Measurements from ENCODE around the gene GH1.
"Not testable (repeated sequence)": the region's sequence is repeated elsewhere in the genome, so short reads cannot be mapped to it uniquely, and the experiment has no call there.

The GH1 gene

DNA sequence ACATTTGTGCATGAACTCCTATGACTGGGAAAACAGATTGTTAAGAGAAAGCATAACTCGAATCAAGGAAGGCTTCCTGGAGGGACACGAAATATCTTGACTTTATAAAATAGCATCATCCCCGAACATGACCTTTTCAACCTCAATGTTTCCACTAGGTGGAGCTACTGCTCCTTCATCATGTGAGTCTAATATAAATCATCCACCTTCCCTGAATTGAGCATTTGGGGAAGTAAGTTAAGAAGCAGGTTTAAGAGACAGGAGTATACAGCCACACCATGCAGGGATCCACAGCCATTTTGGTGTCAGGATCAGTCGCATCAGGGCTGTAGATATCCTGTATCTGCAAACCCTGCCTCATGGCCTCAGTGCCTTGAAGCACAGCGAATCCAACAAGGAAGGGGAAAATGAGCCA, 14.8 kb downstream of the GH1 start:
- H3K4me2 ChIP-seq (ENCODE audit: low read depth, low read length, poor library complexity, severe bottlenecking); H3K79me2 ChIP-seq (ENCODE audit: insufficient read depth, low read length); H3K9ac ChIP-seq (ENCODE audit: low read depth, low read length, poor library complexity, severe bottlenecking); H3F3A ChIP-seq (ENCODE audit: low read depth); H4K20me1 ChIP-seq (ENCODE audit: insufficient read depth, low read length, poor library complexity, severe bottlenecking); H3K9me2 ChIP-seq (replicated peaks; ENCODE audit: low read depth, low read length); H3K9me3 ChIP-seq (ENCODE audit: insufficient read depth, low read depth, low read length); H3K4me3 ChIP-seq (ENCODE audit: low read length, poor library complexity, severe bottlenecking); H3K36me3 ChIP-seq (ENCODE audit: insufficient read depth, low read length); H3K27me3 ChIP-seq (ENCODE audit: insufficient read depth, low read length, poor library complexity, severe bottlenecking); H3K4me1 ChIP-seq (ENCODE audit: insufficient read depth, low read length, poor library complexity, severe bottlenecking): not testable (repeated sequence)
- H2AFZ ChIP-seq (ENCODE audit: low read length): peak overlapping the region; percentile 56; the same call in 1 of the 2 replicates
- TF ChIP-seq, protein P1, sequence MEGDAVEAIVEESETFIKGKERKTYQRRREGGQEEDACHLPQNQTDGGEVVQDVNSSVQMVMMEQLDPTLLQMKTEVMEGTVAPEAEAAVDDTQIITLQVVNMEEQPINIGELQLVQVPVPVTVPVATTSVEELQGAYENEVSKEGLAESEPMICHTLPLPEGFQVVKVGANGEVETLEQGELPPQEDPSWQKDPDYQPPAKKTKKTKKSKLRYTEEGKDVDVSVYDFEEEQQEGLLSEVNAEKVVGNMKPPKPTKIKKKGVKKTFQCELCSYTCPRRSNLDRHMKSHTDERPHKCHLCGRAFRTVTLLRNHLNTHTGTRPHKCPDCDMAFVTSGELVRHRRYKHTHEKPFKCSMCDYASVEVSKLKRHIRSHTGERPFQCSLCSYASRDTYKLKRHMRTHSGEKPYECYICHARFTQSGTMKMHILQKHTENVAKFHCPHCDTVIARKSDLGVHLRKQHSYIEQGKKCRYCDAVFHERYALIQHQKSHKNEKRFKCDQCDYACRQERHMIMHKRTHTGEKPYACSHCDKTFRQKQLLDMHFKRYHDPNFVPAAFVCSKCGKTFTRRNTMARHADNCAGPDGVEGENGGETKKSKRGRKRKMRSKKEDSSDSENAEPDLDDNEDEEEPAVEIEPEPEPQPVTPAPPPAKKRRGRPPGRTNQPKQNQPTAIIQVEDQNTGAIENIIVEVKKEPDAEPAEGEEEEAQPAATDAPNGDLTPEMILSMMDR (conservative IDR thresholded peaks at IDR 0.05; ENCODE audit: low read length): peak; percentile 42; the same call in 1 of the 2 replicates

DNA sequence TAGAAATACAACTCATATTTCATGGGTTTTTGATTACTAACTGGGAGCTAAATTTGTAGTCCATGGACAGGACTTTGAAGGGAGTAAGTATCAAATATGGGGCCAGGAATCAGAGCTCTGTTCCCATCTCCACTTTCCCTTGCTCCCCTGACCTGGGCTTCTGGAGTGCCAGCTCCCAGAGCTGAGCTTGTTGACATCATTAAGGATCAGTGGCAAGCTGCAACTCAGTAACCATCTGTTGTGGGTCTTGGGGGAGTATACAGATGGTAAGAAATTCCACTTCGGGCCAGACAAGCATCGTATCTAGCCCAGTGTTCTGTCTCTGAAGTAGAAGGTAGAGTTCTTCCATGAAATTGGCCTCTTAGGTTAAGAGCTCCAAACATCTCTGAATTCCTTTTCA, 16.7 kb downstream of the GH1 start:
- H3K79me2 ChIP-seq (ENCODE audit: insufficient read depth, low read length); H3K4me2 ChIP-seq (ENCODE audit: low read depth, low read length, poor library complexity, severe bottlenecking); H2AFZ ChIP-seq (ENCODE audit: low read length): not testable (repeated sequence)

DNA sequence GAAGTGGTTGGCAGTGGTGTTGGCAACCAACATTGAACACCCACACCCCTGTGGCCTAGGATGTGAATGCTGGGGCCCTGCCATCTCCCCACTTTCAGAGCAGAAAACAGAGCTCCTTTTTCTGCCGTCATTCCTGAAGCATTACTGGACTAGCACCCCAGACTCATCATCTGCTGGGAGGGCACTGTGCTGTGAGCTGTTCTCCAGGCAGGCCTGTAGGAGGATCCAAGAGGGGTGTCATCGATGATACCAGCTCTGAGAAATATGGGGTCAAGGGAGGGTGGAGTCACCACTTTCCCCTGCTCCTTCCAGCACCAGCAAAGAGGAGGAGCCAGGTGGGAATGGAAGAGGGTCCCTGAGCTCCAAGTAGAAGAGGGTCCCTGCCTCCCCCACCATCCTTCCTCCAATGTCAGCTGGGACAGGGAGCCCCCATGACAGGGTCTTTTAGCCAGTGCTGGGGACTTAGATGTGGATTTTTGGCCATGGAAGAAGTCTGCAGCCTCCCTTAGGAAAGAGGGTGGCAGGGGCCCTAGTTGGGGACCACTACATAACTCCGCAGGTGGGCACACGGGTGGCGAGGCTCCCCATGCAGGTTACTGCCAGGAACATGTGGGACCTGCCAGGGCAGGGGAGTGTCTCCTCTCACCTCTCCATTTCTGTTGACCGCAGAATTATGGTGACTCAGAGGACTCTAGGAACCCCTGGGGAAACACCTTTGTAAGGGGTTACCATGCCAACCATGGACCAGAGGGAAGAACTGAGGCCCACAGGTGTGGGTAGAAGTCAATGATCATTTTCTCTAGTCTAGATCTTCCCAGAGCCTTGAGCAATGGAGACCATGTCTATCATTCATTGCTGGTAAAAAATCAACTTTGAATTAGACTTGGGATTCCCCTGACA, 19.5 kb downstream of the GH1 start:
- H3K4me1 ChIP-seq (ENCODE audit: insufficient read depth, low read length, poor library complexity, severe bottlenecking); H4K20me1 ChIP-seq (ENCODE audit: insufficient read depth, low read length, poor library complexity, severe bottlenecking); H3F3A ChIP-seq (ENCODE audit: low read depth); H3K9me3 ChIP-seq (ENCODE audit: insufficient read depth, low read depth, low read length); H3K4me3 ChIP-seq (ENCODE audit: low read length, poor library complexity, severe bottlenecking); H3K27me3 ChIP-seq (ENCODE audit: insufficient read depth, low read length, poor library complexity, severe bottlenecking); H3K36me3 ChIP-seq (ENCODE audit: insufficient read depth, low read length); H3K79me2 ChIP-seq (ENCODE audit: insufficient read depth, low read length); H2AFZ ChIP-seq (ENCODE audit: low read length); H3K9me2 ChIP-seq (replicated peaks; ENCODE audit: low read depth, low read length); H3K4me2 ChIP-seq (ENCODE audit: low read depth, low read length, poor library complexity, severe bottlenecking); H3K9ac ChIP-seq (ENCODE audit: low read depth, low read length, poor library complexity, severe bottlenecking): not testable (repeated sequence)

More for the DNA sequence above, 16.7 kb downstream of the GH1 start:
- not testable (repeated sequence) for H3K4me3 ChIP-seq (ENCODE audit: low read length, poor library complexity, severe bottlenecking); H3K4me1 ChIP-seq (ENCODE audit: insufficient read depth, low read length, poor library complexity, severe bottlenecking); H3K9ac ChIP-seq (ENCODE audit: low read depth, low read length, poor library complexity, severe bottlenecking); H3K27me3 ChIP-seq (ENCODE audit: insufficient read depth, low read length, poor library complexity, severe bottlenecking); H3F3A ChIP-seq (ENCODE audit: low read depth); H3K9me3 ChIP-seq (ENCODE audit: insufficient read depth, low read depth, low read length); H3K9me2 ChIP-seq (replicated peaks; ENCODE audit: low read depth, low read length); H3K36me3 ChIP-seq (ENCODE audit: insufficient read depth, low read length); H4K20me1 ChIP-seq (ENCODE audit: insufficient read depth, low read length, poor library complexity, severe bottlenecking)

DNA sequence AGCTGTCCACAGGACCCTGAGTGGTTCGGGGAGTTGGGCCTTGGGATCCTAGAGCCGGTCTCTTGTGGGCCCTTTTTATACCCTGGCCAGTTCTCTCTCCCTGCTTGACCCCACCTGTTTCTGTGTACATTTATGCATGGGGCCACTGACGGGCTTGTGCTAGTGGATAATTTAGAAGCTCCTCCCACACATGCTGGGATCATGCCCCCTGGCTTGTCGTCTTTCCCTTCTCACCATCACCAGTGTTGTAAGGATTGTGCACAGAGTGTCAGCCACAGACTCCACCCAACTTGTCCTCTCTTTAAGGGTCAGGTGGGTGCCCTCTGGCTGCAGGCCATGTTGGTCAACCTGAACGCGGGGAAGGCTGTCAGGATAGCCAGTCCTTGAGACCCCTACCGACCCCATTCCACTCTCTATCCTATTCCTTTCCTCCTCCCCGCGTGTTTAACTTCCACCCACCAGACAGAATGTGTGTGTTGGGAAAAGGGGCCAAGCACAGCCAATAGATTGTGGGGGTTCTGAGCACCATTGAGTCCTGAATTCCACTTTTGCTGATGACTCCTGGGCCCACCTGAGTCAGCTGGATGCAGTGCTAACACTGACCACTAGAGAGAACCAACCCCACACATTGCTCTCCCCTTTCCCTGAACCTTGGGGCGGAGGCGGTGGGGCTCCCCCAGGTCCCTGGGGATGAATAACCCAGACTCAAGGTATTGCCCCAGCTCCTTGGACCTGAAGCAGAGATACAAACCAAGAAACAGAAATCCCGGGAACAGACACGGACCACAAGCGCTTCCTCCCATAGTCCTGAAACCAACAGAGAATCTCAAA, 21.9 kb downstream of the GH1 start, which contains the start of gene CSH1:
Gene CSH1, minus strand, starts transcription at position 51 of the 831 bp plus-strand sequence. CDS start 63 bp downstream, outside the sequence.
- H3F3A ChIP-seq (ENCODE audit: low read depth); H3K27me3 ChIP-seq (ENCODE audit: insufficient read depth, low read length, poor library complexity, severe bottlenecking); H3K9me3 ChIP-seq (ENCODE audit: insufficient read depth, low read depth, low read length); H3K79me2 ChIP-seq (ENCODE audit: insufficient read depth, low read length); H2AFZ ChIP-seq (ENCODE audit: low read length); H3K9me2 ChIP-seq (replicated peaks; ENCODE audit: low read depth, low read length); H3K4me1 ChIP-seq (ENCODE audit: insufficient read depth, low read length, poor library complexity, severe bottlenecking); H3K4me3 ChIP-seq (ENCODE audit: low read length, poor library complexity, severe bottlenecking); H3K9ac ChIP-seq (ENCODE audit: low read depth, low read length, poor library complexity, severe bottlenecking); H3K4me2 ChIP-seq (ENCODE audit: low read depth, low read length, poor library complexity, severe bottlenecking); H4K20me1 ChIP-seq (ENCODE audit: insufficient read depth, low read length, poor library complexity, severe bottlenecking); H3K36me3 ChIP-seq (ENCODE audit: insufficient read depth, low read length): not testable (repeated sequence)

DNA sequence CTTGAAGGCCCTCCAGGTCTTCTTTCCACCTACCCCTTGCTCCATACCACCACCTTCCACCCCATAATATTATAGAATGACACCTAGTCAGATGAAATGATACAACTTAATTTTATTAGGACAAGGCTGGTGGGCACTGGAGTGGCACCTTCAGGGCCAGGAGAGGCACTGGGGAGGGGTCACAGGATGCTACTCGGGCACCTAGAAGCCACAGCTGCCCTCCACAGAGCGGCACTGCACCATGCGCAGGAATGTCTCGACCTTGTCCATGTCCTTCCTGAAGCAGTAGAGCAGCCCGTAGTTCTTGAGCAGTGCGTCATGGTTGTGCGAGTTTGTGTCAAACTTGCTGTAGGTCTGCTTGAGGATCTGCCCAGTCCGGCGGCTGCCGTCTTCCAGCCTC, 23.8 kb downstream of the GH1 start:
- not testable (repeated sequence) for H3K4me2 ChIP-seq (ENCODE audit: low read depth, low read length, poor library complexity, severe bottlenecking); H2AFZ ChIP-seq (ENCODE audit: low read length); H3K9ac ChIP-seq (ENCODE audit: low read depth, low read length, poor library complexity, severe bottlenecking); H3K79me2 ChIP-seq (ENCODE audit: insufficient read depth, low read length); H3K9me3 ChIP-seq (ENCODE audit: insufficient read depth, low read depth, low read length); H3F3A ChIP-seq (ENCODE audit: low read depth); H3K27me3 ChIP-seq (ENCODE audit: insufficient read depth, low read length, poor library complexity, severe bottlenecking); H3K9me2 ChIP-seq (replicated peaks; ENCODE audit: low read depth, low read length); H4K20me1 ChIP-seq (ENCODE audit: insufficient read depth, low read length, poor library complexity, severe bottlenecking); H3K36me3 ChIP-seq (ENCODE audit: insufficient read depth, low read length); H3K4me3 ChIP-seq (ENCODE audit: low read length, poor library complexity, severe bottlenecking); H3K4me1 ChIP-seq (ENCODE audit: insufficient read depth, low read length, poor library complexity, severe bottlenecking)

DNA sequence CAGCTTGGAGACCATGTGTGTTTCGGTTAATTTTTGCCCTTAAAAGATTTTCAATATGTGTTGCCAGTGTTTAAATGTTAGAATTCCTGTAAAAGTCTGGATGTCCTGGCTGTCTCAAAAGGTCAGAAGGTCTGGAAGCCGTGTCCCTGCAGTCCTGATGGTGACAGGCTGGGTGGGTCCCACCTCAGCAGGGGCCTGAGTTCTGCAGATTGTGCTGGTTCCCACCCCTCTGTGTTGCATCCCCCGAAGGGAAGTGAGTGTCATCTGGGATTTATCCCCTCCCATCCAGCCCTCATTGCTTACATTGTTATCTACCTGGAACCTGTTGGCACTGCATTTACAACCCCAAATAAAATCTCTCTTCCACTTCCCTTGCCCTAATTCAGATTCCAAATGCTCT, 24.6 kb downstream of the GH1 start:
- not testable (repeated sequence) for H4K20me1 ChIP-seq (ENCODE audit: insufficient read depth, low read length, poor library complexity, severe bottlenecking); H3K79me2 ChIP-seq (ENCODE audit: insufficient read depth, low read length); H3K4me3 ChIP-seq (ENCODE audit: low read length, poor library complexity, severe bottlenecking); H3K4me2 ChIP-seq (ENCODE audit: low read depth, low read length, poor library complexity, severe bottlenecking); H3K36me3 ChIP-seq (ENCODE audit: insufficient read depth, low read length); H3K27me3 ChIP-seq (ENCODE audit: insufficient read depth, low read length, poor library complexity, severe bottlenecking); H3K9me2 ChIP-seq (replicated peaks; ENCODE audit: low read depth, low read length); H3K4me1 ChIP-seq (ENCODE audit: insufficient read depth, low read length, poor library complexity, severe bottlenecking); H3F3A ChIP-seq (ENCODE audit: low read depth); H3K9me3 ChIP-seq (ENCODE audit: insufficient read depth, low read depth, low read length); H2AFZ ChIP-seq (ENCODE audit: low read length); H3K9ac ChIP-seq (ENCODE audit: low read depth, low read length, poor library complexity, severe bottlenecking)
